Smooth muscle cell (in vitro differentiated cells): ENCODE results near the gene ZNF91. TPM values are rescaled to one million over a fixed set of nuclear protein-coding genes. Genes with fewer than 3 reads are reported as not detected.
"Not testable (repeated sequence)": the region's sequence is repeated elsewhere in the genome, so short reads cannot be mapped to it uniquely, and the experiment has no call there.

Source experiments
- DNase-seq: peaks from one replicate; lab custom pipeline; 2025; ENCODE audit not compliant: unreplicated experiment; lab: John Stamatoyannopoulos, UW
- H2AFZ ChIP-seq: fragments of 200-600 bp; sonication (generic); 2 replicates; pipeline ENCODE4 v1.6.0; 2016; ENCODE audit warnings: antibody characterized with exemption, low read depth, mild to moderate bottlenecking
- H3F3A ChIP-seq: fragments of 200-600 bp; sonication (generic); 2 replicates; pipeline ENCODE4 v1.6.0; 2017; ENCODE audit warnings: antibody characterized with exemption, low read depth
- H3K27ac ChIP-seq: fragments of 200-600 bp; sonication (generic); 2 replicates; pipeline ENCODE4 v1.5.1; 2016; ENCODE audit warnings: low read depth, mild to moderate bottlenecking
- H3K27me3 ChIP-seq: fragments of 200-600 bp; sonication (generic); 2 replicates; pipeline ENCODE4 v1.6.1; 2016; ENCODE audit warnings: low read depth, mild to moderate bottlenecking
- H3K36me3 ChIP-seq: fragments of 200-600 bp; sonication (generic); 2 replicates; pipeline ENCODE4 v1.5.1; 2016; ENCODE audit warnings: low read depth
- H3K4me1 ChIP-seq: fragments of 200-600 bp; sonication (generic); 2 replicates; pipeline ENCODE4 v1.5.1; 2016; ENCODE audit warnings: low read depth
- H3K4me2 ChIP-seq: fragments of 200-600 bp; sonication (generic); 2 replicates; pipeline ENCODE4 v1.6.0; 2016; ENCODE audit warnings: mild to moderate bottlenecking
- H3K4me3 ChIP-seq: fragments of 200-600 bp; sonication (generic); 2 replicates; pipeline ENCODE4 v1.5.1; 2016; ENCODE audit warnings: mild to moderate bottlenecking
- H3K79me2 ChIP-seq: fragments of 200-600 bp; sonication (generic); 2 replicates; pipeline ENCODE4 v1.6.0; 2016; ENCODE audit warnings: low read depth, mild to moderate bottlenecking
- H3K9ac ChIP-seq: fragments of 200-600 bp; sonication (generic); 2 replicates; pipeline ENCODE4 v1.6.0; 2016; ENCODE audit warnings: low read depth
- H3K9me3 ChIP-seq: fragments of 200-600 bp; sonication (generic); replicated peaks from 2 replicates; pipeline ENCODE4 v1.5.1; 2016; ENCODE audit warnings: low read depth
- H4K20me1 ChIP-seq: fragments of 200-600 bp; sonication (generic); 2 replicates; pipeline ENCODE4 v1.6.0; 2016; ENCODE audit warnings: low read depth
- WGBS: methylation state at CpG from one replicate; pipeline ENCODE4 v1.1.7; 2016; ENCODE audit warnings: low lambda C conversion rate; 5-methylcytosine and 5-hydroxymethylcytosine counted together
- polyA plus RNA-seq: library from polyadenylated mRNA; unstranded; fragments of >200 nt; fragmentation: Nextera tagmentation; extraction: Ambion mirVana; gene quantifications from 2 replicates; pipeline ENCODE4 v1.2.1, GENCODE V29; 2016
- total RNA-seq: library from RNA; depleted of rRNA; stranded (reverse); fragments of >200 nt; gene quantifications from 2 replicates; pipeline ENCODE4 v1.2.3, GENCODE V29; 2014
- TF ChIP-seq, protein P1 (sequence below): fragments of 200-600 bp; sonication (generic); IDR thresholded peaks from 2 replicates; pipeline ENCODE4 v1.5.1; 2017; ENCODE audit warnings: borderline replicate concordance, mild to moderate bottlenecking, antibody characterized with exemption; ENCODE audit not compliant: insufficient read depth, poor library complexity, severe bottlenecking

ZNF91 gene
- total and polyA plus RNA-seq, 2 experiments from 2014 or later = 11.5 to 41.5 TPM

DNA sequence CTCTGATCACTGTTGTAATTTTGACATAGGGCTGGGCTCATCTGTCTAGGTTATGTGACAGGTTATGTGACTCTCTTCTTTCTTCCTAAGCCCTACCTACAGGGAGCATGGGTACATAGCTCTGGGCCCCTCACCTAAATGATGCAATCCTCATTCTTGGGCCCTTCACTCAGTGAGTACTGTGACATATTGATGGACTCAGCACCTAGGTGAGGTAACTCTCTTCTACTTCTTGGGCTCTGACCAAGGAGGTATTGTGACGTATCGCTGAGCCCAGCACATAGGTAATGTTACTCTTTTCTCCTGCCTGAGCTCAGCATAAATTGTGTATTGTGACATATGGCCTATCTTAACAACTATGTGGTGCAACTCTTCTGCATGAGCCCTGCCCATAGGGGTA, 76.3 kb downstream of the ZNF91 start:
- not testable (repeated sequence) for DNase-seq, H3K27ac ChIP-seq
- WGBS = 92% methylated on average over 2 of the region's 2 CpGs

DNA sequence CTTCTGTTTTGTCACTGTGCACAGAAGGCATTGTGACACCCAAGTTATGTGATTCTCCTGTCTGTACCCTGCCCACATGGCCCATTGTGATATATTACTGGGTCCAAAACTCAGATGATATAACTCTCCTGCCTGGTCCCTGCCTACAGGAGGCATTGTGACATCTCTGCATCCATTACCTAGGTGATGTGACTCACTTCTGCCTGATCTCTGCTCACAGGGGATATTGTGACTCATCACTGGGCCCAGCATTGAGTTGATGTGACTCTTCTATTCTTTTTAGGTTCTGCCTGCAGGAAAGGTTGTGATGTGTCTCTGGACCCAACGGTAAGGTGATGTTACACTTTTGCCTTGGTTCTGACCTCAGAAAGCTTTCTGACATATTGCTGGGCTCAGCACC, 77.1 kb downstream of the ZNF91 start:
- WGBS = 90% methylated on average over 1 of the region's 1 CpG
- H3K36me3 ChIP-seq = no peaks in the 10 kb centered on the region
- DNase-seq = no peak
- H2AFZ ChIP-seq = no peak overlapping the region
- H3K27me3 ChIP-seq = no peaks in the 10 kb centered on the region
- H3K27ac ChIP-seq = no peak overlapping the region
- no peak overlapping the region for H3K4me3 ChIP-seq
- H4K20me1 ChIP-seq = no peaks in the 10 kb centered on the region
- no peaks in the 10 kb centered on the region for H3K79me2 ChIP-seq
- H3K9me3 ChIP-seq = no peaks in the 10 kb centered on the region
- H3K4me1 ChIP-seq = no peaks in the 10 kb centered on the region
- no peaks in the 10 kb centered on the region for H3F3A ChIP-seq
- TF ChIP-seq, protein P1, sequence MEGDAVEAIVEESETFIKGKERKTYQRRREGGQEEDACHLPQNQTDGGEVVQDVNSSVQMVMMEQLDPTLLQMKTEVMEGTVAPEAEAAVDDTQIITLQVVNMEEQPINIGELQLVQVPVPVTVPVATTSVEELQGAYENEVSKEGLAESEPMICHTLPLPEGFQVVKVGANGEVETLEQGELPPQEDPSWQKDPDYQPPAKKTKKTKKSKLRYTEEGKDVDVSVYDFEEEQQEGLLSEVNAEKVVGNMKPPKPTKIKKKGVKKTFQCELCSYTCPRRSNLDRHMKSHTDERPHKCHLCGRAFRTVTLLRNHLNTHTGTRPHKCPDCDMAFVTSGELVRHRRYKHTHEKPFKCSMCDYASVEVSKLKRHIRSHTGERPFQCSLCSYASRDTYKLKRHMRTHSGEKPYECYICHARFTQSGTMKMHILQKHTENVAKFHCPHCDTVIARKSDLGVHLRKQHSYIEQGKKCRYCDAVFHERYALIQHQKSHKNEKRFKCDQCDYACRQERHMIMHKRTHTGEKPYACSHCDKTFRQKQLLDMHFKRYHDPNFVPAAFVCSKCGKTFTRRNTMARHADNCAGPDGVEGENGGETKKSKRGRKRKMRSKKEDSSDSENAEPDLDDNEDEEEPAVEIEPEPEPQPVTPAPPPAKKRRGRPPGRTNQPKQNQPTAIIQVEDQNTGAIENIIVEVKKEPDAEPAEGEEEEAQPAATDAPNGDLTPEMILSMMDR = no peak
- no peak overlapping the region for H3K9ac ChIP-seq
- no peak overlapping the region for H3K4me2 ChIP-seq

More for the DNA sequence above, 76.3 kb downstream of the ZNF91 start:
- not testable (repeated sequence) for H3K9ac ChIP-seq, H3K36me3 ChIP-seq, H2AFZ ChIP-seq, H3F3A ChIP-seq, H3K4me2 ChIP-seq, H3K27me3 ChIP-seq, H3K4me3 ChIP-seq, H3K79me2 ChIP-seq, H4K20me1 ChIP-seq, H3K4me1 ChIP-seq, H3K9me3 ChIP-seq

DNA sequence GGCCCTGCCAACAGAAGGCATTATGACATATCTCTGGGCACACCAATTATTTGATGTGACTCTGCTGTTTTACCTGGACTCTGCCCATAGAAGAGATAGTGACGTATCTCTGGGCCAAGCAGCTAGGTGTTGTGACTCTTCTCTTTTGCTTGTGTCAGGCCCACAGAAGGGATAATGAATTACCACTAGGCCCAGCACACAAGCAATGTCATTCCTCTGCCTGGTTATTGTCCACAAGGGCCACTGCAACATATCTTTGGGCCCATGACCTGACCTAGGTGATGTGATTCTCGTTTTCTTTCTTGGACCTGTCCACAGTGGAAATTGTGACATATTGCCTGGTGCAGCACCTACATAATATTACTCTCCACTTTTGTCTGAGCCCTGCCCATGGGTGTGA, 80.0 kb downstream of the ZNF91 start:
- H3K27ac ChIP-seq = no peak overlapping the region
- WGBS = 84% methylated on average over 2 of the region's 2 CpGs

DNA sequence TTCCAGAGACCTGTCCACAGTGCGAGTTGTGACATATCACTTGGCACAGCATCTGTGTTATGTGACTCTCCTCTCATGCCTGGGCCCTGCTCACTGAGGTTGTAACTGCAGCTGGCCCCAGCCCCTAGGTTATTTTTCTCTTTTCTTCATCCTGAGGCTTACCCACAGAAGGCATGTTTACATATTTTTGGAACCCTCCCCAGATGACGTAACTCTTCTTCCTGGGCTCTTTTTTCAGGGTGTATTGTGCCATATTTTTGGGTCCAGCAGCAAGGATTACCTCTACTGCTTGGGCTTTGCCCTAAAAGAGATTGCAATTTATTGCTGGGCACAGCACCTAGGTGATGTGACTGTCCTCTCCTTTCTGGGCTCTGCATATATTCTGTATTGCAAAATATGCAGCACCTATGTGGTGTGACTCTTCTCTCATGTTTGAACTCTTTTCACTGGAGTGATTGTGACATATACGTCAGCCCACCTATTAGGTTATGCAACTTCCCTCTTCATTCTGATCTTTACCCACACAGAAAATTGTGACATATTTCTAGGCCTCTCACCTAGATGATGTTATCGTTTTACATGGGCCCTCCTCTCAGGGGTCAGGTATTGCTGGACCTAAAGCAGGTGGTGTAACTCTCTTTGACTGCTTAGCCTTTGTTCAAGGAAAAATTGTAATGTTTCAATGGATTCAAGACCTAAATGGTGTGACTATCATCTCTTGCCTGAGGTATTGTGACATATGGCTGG, 80.6 kb downstream of the ZNF91 start:
- H2AFZ ChIP-seq = no peak overlapping the region
- no peak overlapping the region for H3K4me2 ChIP-seq
- no peaks in the 10 kb centered on the region for H3K4me1 ChIP-seq
- H3K79me2 ChIP-seq = no peaks in the 10 kb centered on the region
- no peaks in the 10 kb centered on the region for H3F3A ChIP-seq
- WGBS = 93% methylated on average over 4 of the region's 4 CpGs
- no peak overlapping the region for H3K9ac ChIP-seq
- no peak overlapping the region for H3K4me3 ChIP-seq
- no peaks in the 10 kb centered on the region for H3K9me3 ChIP-seq
- DNase-seq = no peak
- no peaks in the 10 kb centered on the region for H3K27me3 ChIP-seq
- no peaks in the 10 kb centered on the region for H4K20me1 ChIP-seq
- no peaks in the 10 kb centered on the region for H3K36me3 ChIP-seq
- TF ChIP-seq, protein P1 = no peak
- no peak overlapping the region for H3K27ac ChIP-seq

More for the DNA sequence above, 80.0 kb downstream of the ZNF91 start:
- no peak overlapping the region for H3K4me3 ChIP-seq
- H3K4me1 ChIP-seq = no peaks in the 10 kb centered on the region
- H3F3A ChIP-seq = no peaks in the 10 kb centered on the region
- no peaks in the 10 kb centered on the region for H3K79me2 ChIP-seq
- H4K20me1 ChIP-seq = no peaks in the 10 kb centered on the region
- no peaks in the 10 kb centered on the region for H3K36me3 ChIP-seq
- no peak overlapping the region for H3K9ac ChIP-seq
- TF ChIP-seq, protein P1 = no peak
- H3K9me3 ChIP-seq = no peaks in the 10 kb centered on the region
- H3K27me3 ChIP-seq = no peaks in the 10 kb centered on the region
- H3K4me2 ChIP-seq = no peak overlapping the region
- H2AFZ ChIP-seq = no peak overlapping the region
- DNase-seq = no peak
